ENCODE data around the gene SRPX.

SRPX gene

GRCh38 chrX:38211891-38212635 lies 8.6 kb downstream of the SRPX start:
- Histone ChIP-seq H3K27ac (ENCODE audit: poor library complexity, severe bottlenecking) (no peak overlapping the region), H3K4me3 (ENCODE audit: severe bottlenecking) (no peak overlapping the region), H3K4me1 (ENCODE audit: insufficient read depth, poor library complexity, severe bottlenecking) (peaks cover 9% of the 10 kb centered on the region), H3K27me3 (ENCODE audit: insufficient read depth, poor library complexity, severe bottlenecking) (no peaks in the 10 kb centered on the region), H3K9me3 (ENCODE audit: severe bottlenecking) (no peaks in the 10 kb centered on the region), H3K36me3 (ENCODE audit: low read depth) (no peaks in the 10 kb centered on the region)
- ATAC-seq (ENCODE audit: low read depth) (no peak), DNase-seq (ENCODE audit: low spot score) (no peak)
- no peak for TF ChIP-seq CTCF (IDR thresholded peaks at IDR 0.05; ENCODE audit: poor library complexity, severe bottlenecking)

- Histone ChIP-seq H3K27ac (ENCODE audit: poor library complexity, severe bottlenecking) (no peak overlapping the region), H3K4me1 (ENCODE audit: insufficient read depth, poor library complexity, severe bottlenecking) (no peaks in the 10 kb centered on the region), H3K36me3 (ENCODE audit: low read depth) (no peaks in the 10 kb centered on the region), H3K27me3 (ENCODE audit: insufficient read depth, poor library complexity, severe bottlenecking) (no peaks in the 10 kb centered on the region), H3K4me3 (ENCODE audit: severe bottlenecking) (no peak overlapping the region), H3K9me3 (ENCODE audit: severe bottlenecking) (no peaks in the 10 kb centered on the region)
- no peak for DNase-seq (ENCODE audit: low spot score)
- no peak for ATAC-seq (ENCODE audit: low read depth)
- TF ChIP-seq CTCF (IDR thresholded peaks at IDR 0.05; ENCODE audit: poor library complexity, severe bottlenecking): no peak
Observed at GRCh38 chrX:38206542-38206941, 14.1 kb downstream of the SRPX start.

- H3K27me3 ChIP-seq (ENCODE audit: insufficient read depth, poor library complexity, severe bottlenecking): no peaks in the 10 kb centered on the region
- H3K27ac ChIP-seq (ENCODE audit: poor library complexity, severe bottlenecking): no peak overlapping the region
- TF ChIP-seq CTCF (IDR thresholded peaks at IDR 0.05; ENCODE audit: poor library complexity, severe bottlenecking): no peak
- DNase-seq (ENCODE audit: low spot score) (no peak), ATAC-seq (ENCODE audit: low read depth) (no peak)
- no peaks in the 10 kb centered on the region for H3K36me3 ChIP-seq (ENCODE audit: low read depth)
- no peaks in the 10 kb centered on the region for H3K4me1 ChIP-seq (ENCODE audit: insufficient read depth, poor library complexity, severe bottlenecking)
- no peaks in the 10 kb centered on the region for H3K9me3 ChIP-seq (ENCODE audit: severe bottlenecking)
- H3K4me3 ChIP-seq (ENCODE audit: severe bottlenecking): no peak overlapping the region
Observed at GRCh38 chrX:38206036-38206435, 14.6 kb downstream of the SRPX start.

- no peak for TF ChIP-seq CTCF (IDR thresholded peaks at IDR 0.05; ENCODE audit: poor library complexity, severe bottlenecking)
- H3K4me3 ChIP-seq (ENCODE audit: severe bottlenecking): no peak overlapping the region
- no peaks in the 10 kb centered on the region for H3K36me3 ChIP-seq (ENCODE audit: low read depth)
- H3K9me3 ChIP-seq (ENCODE audit: severe bottlenecking): no peaks in the 10 kb centered on the region
- ATAC-seq (ENCODE audit: low read depth) (no peak), DNase-seq (ENCODE audit: low spot score) (no peak)
- H3K4me1 ChIP-seq (ENCODE audit: insufficient read depth, poor library complexity, severe bottlenecking): no peaks in the 10 kb centered on the region
- H3K27me3 ChIP-seq (ENCODE audit: insufficient read depth, poor library complexity, severe bottlenecking): no peaks in the 10 kb centered on the region
- no peak overlapping the region for H3K27ac ChIP-seq (ENCODE audit: poor library complexity, severe bottlenecking)
Observed at GRCh38 chrX:38205039-38205438, 15.6 kb downstream of the SRPX start.
